Measurements from ENCODE around the gene ADIPOQ.

- TF ChIP-seq CTCF (IDR thresholded peaks at IDR 0.05 in 8 of 11, conservative IDR thresholded peaks at IDR 0.05 in 3 of 11) (no peak), POLR2A (IDR thresholded peaks at IDR 0.05) (no peak)
These were observed 37.9 kb downstream of the ADIPOQ start for GRCh38 chr3:186880406-186880805.

All from spleen (tissue), 7 donors.